HG03135 (cell line): ENCODE measurements around the gene PYHIN1.
"Not testable (repeated sequence)": the region's sequence is repeated elsewhere in the genome, so short reads cannot be mapped to it uniquely, and the experiment has no call there.

Experiments
- ATAC-seq: cut with Tn5 transposase; IDR thresholded peaks from one replicate; pipeline ENCODE4 v1.9.1; 2021; ENCODE audit warnings: mild to moderate bottlenecking, moderate library complexity; ENCODE audit not compliant: unreplicated experiment

Gene PYHIN1

DNA sequence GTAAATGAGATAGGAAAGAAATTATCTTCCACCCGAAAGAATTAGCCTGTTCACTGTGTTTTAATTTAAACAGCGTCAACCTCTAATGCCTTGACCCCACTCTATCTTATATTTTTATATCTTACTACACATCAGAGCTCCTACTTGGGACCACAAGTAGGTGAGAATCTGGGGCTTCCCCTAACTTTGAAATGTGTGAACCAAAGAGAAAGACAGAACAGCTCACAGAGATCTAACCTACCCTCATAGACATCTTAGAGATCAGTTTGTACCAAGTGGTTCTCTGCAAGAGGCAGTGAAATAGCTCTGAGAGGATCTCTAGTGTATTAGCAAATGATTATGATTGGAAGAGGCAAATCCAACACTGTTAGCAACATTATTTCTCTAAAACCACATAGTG is 47.4 kb downstream of the PYHIN1 start:
- no peak for ATAC-seq

DNA sequence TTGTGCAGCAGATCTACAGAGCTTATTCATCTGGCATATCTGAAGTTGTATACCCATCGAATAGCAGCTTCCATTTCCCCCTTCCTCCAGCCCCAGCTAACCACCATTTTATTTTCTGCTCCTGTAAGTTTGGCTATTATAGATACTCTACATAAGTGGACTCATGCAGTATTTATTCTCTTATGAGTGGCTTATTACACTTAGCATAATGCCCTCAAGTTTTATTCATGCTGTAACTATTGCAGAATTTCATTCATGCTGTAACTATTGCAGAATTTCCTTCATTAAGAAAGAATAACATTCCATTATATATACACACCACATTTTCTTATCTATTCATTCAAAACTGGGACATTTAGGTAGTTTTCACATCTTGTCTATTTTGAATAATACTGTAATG is 47.9 kb downstream of the PYHIN1 start:
- ATAC-seq = no peak

DNA sequence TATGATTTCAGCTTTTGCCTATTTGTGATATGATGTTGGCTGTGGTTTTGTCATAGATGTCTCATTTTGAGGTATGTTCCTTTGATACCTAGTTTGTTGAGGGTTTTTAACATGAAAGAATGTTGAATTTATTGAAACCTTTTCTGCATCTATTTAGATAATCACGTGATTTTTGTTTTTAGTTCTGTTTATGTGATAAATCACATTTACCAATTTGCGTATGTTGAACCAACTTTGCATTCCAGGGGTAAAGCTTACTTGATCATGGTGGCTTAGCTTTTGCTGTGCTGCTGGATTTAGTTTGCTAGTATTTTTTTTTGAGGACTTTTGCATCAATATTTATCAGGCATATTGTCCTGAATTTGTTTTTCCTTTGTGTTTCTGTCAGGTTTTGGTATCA is 51.9 kb downstream of the PYHIN1 start:
- ATAC-seq = no peak

DNA sequence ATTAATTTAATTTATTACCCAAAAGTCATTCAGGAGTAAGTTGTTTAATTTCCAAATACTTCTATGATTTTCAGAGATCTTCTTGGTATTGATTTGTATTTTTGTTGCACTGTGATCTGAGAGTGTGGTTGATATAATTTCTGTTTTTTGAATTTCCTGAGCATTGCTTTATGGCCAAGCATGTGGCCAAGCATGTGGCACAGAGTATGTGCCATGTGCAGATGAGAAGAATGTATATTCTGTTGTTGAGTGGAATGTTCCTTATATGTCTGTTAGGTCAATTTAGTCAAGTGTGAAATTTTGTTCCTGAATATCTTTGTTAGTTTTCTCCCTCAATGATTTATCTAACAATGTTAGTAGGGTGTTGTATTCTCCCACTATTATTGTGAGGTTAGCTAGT is 53.0 kb downstream of the PYHIN1 start:
- no peak for ATAC-seq

DNA sequence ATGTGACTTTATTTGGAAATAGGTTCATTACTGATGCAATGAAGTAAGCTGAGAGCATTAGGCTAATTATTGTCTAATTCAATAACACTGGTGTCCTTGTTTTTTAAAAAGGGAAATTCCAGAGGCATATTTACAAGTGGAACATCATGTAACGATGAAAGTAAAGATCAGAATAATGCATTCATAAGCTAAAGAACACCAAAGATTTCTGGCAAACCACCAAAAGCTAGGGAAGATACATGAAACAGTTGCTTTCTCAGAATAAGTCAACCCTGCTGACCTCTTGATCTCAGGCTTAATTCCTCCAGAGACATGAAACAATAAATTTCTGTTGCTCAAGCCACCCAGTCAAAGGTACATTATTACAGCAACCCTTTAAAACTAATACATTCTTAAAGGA is 58.1 kb downstream of the PYHIN1 start:
- ATAC-seq = no peak

DNA sequence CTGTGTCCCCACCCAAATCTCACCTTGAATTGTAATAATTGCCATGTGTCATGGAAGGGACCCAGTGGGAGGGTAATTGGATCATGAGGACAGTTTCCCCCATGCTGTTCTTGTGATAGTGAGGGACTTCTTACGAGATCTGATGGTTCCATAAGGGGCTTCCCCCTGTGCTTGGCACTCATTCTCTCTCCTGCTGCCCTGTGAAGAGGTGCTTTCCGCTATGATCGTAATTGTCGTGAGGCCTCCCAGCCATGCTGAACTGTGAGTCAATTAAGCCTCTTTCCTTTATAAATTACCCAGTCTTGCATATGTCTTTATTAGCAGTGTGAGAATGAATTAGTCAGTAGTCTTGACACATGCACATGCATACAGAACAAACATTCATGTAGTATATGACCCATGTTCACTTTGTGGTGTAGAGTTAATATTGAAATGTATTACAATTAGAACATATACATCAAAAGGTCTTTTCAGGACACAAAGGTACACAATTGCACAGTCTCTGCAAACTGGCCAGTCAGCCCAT is 61.5 kb downstream of the PYHIN1 start:
- no peak for ATAC-seq

DNA sequence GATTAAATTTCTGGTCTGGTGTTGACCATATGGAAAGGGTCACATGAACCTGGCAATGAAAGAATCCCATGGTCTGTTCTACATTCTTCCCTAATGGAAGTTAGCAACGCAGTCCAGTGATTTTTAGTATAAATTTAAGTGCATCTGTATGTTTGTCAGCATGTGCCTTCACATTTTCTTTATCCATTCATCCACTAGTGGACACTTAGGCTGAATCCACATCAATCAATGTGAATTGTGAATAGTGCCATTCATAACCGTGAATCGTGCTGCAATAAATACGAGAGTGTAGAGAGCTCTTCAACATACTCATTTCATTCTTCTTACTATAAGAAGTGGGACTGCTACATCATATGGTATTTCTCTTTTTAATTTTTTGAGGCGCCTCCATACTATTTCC is 65.6 kb downstream of the PYHIN1 start:
- ATAC-seq = no peak

DNA sequence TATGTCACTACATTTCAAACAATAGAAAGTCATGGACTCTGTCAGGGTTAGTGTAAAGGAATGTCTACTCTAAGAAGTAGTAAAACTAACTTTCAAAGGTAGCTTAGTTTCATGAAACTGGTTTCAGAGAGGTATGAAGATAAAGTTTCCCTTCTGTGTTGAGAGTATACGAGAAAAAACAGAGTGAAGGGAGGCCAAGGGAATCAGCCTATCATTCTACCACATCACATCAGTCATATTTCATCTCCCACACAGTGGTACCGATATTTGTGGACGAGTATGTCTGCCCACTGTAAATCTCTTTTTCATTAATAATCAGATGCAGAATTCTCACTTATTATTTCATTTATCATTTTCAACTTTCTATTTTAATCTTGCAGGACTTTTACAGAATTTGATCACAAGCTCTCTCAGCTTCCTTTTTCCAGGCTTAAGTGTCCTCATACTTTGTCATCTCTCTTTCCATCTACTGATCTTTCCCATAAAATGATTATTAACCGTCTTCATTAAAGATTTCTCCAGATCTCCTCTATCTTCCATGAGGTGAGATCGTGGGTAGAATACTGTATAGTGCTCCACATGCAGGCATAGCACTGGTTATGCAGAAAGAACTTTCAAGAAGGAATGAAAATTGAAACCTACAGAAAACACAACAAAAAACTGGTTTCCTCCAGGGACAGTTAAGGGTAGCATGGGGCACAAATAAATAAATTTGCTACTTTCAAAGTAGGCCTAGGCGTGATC is 66.9 kb downstream of the PYHIN1 start:
- ATAC-seq = no peak

DNA sequence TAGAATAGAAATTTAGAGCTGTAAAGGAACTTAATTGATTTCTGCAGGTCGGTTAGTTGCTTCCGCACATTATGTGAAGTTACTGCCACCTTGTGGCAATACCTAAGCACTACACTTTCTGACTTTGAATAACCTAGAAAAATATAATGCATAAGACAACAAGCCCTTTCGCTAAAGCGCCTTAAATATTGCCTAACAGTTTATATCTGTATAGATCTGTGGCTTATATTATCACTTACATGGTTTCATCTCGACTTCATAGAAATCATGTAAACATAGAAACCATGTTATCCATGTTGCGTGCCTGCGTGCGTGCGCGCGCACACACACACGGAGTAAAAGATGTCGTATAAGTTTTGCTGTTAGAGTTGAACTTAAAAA is 67.4 kb downstream of the PYHIN1 start:
- no peak for ATAC-seq

DNA sequence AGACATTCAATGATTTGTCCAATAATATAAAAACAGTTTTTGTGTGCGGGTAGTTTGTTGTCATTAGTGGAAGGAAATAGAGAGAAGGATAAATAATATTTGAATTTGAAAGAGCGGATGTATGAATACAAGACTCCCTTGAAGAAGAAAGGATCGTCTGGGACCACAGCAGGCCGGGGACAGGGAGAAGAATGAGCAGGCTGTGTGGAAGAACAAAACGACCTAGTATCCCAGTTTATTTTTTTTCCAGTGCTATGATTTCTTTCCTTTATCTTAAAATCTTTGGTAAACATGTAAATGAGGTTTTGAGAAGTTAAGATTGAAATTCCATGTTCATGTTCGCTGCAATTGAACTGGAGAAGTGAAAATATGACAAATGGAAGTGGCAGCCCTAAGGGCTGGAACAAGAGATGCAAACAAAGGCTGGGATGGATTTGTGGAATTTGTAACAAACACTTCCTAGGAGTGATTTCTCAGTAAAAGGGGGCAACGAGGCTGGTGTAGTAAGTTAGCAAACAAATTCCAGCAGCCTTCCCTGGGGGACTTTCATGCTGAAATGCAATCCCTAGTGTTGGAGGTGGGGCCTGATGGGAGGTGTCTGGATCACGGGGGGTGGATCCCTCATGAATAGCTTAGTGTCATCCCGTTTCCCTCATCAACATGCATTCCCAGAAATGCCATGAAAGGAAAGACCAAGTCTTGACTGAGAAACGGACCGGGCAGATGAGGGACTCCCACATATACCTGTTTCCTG is 68.1 kb downstream of the PYHIN1 start:
- ATAC-seq = no peak

DNA sequence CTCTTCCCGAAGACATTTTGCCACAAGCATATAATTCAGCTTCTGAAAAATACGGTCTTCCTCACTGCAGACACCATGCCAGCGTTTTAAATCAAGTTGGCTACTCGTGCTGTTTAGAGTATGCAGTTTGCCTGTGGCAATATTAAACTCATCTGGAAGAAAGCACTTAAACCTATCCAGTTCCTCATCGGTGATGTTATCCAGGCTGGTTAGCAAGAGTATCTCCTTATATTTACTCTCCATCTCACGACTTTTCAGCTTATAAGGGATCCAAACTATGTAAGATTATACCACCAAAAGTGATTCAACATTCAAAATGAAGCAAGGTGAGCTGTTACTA is 68.7 kb downstream of the PYHIN1 start:
- ATAC-seq = no peak

DNA sequence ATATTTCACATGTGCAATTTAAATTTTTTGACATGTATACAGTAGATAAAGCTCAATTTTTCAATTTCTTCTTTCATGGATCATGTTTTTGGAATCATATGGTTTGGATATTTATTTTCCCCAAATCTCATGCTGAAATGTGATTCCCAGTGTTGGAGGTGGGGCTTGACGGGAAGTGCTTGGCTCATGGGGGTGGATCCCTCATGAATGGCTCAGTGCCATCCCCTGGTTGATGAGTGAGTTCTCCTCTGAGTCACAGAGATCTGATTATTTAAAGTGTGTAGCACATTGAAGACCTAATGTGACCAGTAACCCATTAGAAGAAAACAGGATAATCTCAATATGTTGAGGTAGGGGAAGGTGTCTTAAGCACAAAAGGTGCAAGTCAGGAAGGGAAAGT is 69.3 kb downstream of the PYHIN1 start:
- no peak for ATAC-seq

DNA sequence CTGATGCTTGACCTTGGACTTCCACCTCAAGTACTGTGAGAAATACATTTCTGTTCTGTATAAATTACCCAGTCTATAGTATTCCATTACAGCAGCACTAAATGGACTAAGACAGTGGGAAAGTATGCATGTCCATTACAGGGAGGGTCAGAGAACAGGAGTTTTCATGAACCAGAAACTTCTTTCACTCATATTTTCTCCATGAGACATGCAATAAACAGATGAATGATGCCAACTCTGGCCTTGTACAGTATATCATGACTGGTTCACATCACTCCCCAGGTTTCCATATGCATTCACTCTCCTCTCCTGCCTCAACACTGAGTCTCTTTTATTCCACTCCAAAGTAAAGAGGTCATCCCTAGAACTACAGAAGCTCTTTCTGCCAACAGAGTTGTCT is 73.8 kb downstream of the PYHIN1 start:
- ATAC-seq = no peak

DNA sequence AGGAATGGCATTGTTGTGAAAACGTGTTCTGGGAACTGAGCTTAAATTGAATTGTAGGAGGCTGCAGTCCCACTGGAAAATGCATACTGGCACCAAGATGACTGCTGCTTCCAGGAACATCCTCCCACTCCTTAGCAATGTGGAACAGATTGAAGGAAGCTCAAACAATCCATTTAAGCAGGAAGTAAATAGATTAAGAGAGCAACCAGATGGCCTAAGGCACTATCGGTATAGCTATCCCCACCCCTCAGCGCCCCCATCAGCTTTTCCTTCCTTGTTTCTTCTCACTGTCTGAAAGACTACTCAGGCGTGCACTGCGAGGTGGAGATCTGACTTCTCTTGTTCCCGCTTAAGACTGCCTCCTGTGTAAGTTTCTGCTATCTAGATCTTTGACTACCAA is 74.3 kb downstream of the PYHIN1 start:
- no peak for ATAC-seq

DNA sequence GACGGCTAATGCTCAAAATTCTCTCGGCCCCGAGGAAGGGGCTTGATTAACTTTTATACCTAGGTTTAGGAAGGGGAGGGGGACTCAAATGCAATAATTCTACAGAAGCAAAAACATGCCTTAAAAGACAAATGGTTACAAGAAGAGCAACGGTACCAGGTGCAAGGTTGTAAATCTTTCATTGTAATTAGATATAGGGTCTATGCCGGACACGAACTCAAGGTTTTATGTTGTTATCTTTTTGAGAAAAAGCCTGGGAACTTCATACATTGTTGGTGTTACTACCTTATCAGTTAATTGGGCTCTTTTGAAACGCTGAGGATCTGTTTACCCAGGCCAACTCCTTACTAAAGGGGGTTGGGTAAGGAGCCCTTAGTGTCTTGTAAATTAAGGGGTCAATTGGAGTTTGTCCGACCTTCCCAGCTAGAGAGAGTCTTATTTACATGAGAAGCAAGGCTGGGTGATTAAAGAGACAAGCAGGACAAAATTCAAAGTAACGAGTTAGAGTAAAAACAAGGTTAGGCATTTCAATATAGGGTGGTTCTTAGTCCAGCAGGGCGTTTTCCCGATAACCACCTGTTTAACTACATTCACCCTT is 75.0 kb downstream of the PYHIN1 start:
- not testable (repeated sequence) for ATAC-seq

DNA sequence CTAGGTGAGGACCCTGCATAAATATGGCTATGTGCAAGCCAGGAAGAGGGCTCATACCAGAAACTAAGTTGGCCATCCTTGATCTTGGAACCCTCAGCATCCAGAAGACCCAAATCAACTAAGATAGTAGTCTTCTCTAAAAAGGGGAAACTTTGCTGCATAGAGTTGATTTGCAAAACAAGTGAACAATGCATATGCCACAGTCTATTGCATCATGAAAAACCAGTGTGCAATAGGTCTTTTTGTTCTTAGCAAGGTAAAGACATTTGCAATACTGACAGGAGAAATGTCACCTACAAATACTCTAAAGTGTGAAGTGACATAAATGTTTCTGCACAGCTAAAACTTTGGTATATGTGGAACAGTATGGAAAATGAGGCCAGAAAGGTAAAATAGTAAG is 76.4 kb downstream of the PYHIN1 start:
- no peak for ATAC-seq

DNA sequence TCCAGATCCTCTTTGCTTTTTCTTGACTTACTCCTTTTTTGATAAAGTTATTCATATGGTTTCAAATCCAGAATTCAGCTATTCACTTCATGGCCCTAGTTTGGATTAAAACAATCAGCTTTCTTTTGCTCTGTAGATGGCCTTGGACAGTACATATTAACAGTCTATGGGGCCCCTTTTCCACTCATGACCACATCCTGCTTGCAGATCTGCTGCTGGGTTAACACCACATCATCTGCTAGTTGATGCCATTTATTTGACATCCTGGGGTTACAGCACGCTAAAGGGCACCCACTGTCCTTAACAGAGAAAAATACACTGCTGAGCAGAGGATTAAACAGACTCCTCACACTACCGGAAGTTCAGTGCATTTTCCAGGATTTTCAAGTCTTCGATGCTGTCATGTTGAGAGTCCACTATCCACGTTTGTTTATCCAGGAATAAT is 77.4 kb downstream of the PYHIN1 start:
- peak; percentile 76 for ATAC-seq

DNA sequence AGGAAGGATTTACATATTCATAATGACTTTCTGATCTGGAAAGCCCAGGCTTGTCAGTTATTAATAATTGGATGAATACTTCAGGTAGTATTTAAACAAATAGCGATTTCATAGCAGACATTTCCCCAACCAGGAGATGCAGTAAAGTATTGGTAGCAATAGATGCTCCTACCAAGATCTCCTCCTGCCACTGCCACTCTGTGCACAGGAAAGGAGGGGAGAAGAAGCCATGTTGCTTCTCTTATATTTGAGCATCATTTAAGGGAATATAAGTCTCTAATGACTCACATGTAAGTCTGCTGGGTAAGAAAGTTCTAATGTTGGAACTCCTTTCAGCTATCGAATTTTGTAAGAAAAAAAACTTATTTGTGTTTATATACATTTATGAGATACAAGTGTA is 77.9 kb downstream of the PYHIN1 start:
- no peak for ATAC-seq

DNA sequence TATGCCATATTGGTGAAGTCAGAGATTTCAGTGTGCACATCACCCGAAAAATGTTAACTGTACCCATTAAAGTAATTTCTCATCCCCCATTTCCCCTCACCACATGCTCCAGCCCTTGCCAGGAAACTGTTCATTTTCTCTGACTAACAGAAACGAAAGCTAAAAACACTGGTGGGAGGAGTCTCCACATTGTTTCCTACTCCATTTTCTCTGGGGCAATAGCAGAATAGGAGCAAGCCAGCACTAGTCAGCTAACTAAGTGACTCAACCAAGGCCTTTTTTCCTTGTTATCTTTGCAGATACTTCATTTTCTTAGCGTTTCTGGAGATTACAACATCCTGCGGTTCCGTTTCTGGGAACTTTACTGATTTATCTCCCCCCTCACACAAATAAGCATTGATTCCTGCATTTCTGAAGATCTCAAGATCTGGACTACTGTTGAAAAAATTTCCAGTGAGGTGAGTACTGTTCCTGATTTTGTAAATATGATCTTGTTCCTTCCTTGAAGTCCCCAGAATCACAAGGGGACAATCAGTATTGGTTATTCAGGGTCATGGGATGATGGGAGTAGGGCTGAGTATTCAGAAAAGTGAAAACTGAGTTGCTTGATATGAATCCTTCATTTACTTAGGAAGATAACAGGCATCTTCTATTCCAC is 78.5 kb downstream of the PYHIN1 start, which contains the start of gene IFI16:
TSS of gene IFI16 (plus strand) at position 204 of the 658 bp plus-strand sequence. CDS start 4,774 bp downstream, outside the sequence.
- ATAC-seq = peak; percentile 53

DNA sequence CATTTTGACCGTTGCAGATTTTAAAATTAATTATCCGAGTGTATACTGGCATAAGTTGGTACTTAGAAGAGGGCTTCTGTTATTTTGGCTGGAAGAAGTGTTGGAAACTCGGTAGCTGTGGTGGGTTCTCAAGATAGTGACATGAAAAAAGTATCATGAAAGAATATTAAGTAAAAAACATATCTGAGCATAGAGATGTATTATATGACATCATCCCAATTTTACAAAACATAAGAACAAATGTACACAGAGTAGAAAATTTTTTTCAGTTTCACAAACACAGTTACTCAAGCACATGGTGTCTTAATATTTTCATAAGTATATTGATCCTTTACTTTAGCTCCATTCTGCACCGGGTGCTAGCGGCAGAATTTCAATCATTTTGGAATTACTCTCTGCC is 79.0 kb downstream of the PYHIN1 start:
- no peak for ATAC-seq

DNA sequence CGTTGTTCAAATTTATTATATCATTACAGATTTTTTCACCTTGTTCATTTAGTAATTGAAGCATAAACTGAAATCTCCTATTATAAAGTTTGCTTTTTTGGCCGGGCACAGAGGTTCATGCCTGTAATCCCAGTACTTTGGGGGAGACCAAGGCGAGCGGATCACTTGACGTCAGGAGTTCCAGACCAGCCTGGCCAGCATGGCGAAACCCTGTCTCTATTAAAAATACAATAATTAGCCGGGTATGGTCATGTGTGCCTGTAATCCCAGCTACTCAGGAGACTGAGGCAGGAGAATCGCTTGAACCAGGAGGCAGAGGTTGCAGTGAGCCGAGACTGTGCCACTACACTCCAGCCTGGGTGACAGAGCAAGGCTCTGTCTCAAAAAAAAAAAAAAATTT is 79.6 kb downstream of the PYHIN1 start:
- not testable (repeated sequence) for ATAC-seq
